Measurements from ENCODE around the gene FOXL2NB. TPM values are rescaled to one million over a fixed set of nuclear protein-coding genes. Genes with fewer than 3 reads are reported as not detected.
"Not testable (repeated sequence)": the region's sequence is repeated elsewhere in the genome, so short reads cannot be mapped to it uniquely, and the experiment has no call there.

Gene FOXL2NB
- total and polyA plus RNA-seq, 12 donors: under 0.01 to 9.6 (median 2.2) TPM

- DNase-seq: peak in 5 of 7 donors; percentile 43 to 52 (median 49)
Observed at GRCh38 chr3:138921316-138922292, 25.4 kb upstream of the FOXL2NB start.

GRCh38 chr3:138922400-138922799 lies 24.6 kb upstream of the FOXL2NB start:
- DNase-seq; H3K36me3 ChIP-seq (replicated peaks in 1 of 2); H3K27me3 ChIP-seq; H3K4me1 ChIP-seq (replicated peaks in 1 of 2); H3K4me3 ChIP-seq; intact Hi-C loops (cut with DNase I); H3K27ac ChIP-seq; H3K9me3 ChIP-seq (replicated peaks in 1 of 3): not testable (repeated sequence)
- WGBS, 4 donors: 86 to 97% (median 92%) methylated on average over 6 of the region's 6 CpGs

More at GRCh38 chr3:138921316-138922292, 25.4 kb upstream of the FOXL2NB start:
- no peaks in the 10 kb centered on the region for H3K36me3 ChIP-seq (replicated peaks in 1 of 2)
- no peaks in the 10 kb centered on the region for H3K4me1 ChIP-seq (replicated peaks in 1 of 2)
- no peaks in the 10 kb centered on the region for H3K9me3 ChIP-seq (replicated peaks in 1 of 3)
- no peak overlapping the region for H3K4me3 ChIP-seq
- intact Hi-C loops (cut with DNase I): no loop called here
- no peak for TF ChIP-seq POLR2A (IDR thresholded peaks at IDR 0.05)
- TF ChIP-seq, protein P1, sequence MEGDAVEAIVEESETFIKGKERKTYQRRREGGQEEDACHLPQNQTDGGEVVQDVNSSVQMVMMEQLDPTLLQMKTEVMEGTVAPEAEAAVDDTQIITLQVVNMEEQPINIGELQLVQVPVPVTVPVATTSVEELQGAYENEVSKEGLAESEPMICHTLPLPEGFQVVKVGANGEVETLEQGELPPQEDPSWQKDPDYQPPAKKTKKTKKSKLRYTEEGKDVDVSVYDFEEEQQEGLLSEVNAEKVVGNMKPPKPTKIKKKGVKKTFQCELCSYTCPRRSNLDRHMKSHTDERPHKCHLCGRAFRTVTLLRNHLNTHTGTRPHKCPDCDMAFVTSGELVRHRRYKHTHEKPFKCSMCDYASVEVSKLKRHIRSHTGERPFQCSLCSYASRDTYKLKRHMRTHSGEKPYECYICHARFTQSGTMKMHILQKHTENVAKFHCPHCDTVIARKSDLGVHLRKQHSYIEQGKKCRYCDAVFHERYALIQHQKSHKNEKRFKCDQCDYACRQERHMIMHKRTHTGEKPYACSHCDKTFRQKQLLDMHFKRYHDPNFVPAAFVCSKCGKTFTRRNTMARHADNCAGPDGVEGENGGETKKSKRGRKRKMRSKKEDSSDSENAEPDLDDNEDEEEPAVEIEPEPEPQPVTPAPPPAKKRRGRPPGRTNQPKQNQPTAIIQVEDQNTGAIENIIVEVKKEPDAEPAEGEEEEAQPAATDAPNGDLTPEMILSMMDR (IDR thresholded peaks at IDR 0.05): no peak
- H3K27me3 ChIP-seq: no peaks in the 10 kb centered on the region
- no peak overlapping the region for H3K27ac ChIP-seq
- 73 to 86% (median 75%) methylated on average over 8 of the region's 8 CpGs for WGBS, 4 donors

- Histone ChIP-seq H3K4me1 (replicated peaks in 1 of 2) (no peaks in the 10 kb centered on the region), H3K9me3 (replicated peaks in 1 of 3) (no peaks in the 10 kb centered on the region), H3K4me3 (no peak overlapping the region), H3K27me3 (no peaks in the 10 kb centered on the region), H3K36me3 (replicated peaks in 1 of 2) (no peaks in the 10 kb centered on the region), H3K27ac (no peak overlapping the region)
- no peak for TF ChIP-seq POLR2A (IDR thresholded peaks at IDR 0.05)
- TF ChIP-seq, protein P1 (IDR thresholded peaks at IDR 0.05): peak; percentile 74 to 88 (median 83)
- WGBS, 4 donors: 20 to 30% (median 29%) methylated on average over 6 of the region's 6 CpGs
- peak; percentile 76 to 93 (median 86) for DNase-seq
- intact Hi-C loops (cut with DNase I): no loop called here
Observed at GRCh38 chr3:138923531-138923994, 23.5 kb upstream of the FOXL2NB start.

DNA sequence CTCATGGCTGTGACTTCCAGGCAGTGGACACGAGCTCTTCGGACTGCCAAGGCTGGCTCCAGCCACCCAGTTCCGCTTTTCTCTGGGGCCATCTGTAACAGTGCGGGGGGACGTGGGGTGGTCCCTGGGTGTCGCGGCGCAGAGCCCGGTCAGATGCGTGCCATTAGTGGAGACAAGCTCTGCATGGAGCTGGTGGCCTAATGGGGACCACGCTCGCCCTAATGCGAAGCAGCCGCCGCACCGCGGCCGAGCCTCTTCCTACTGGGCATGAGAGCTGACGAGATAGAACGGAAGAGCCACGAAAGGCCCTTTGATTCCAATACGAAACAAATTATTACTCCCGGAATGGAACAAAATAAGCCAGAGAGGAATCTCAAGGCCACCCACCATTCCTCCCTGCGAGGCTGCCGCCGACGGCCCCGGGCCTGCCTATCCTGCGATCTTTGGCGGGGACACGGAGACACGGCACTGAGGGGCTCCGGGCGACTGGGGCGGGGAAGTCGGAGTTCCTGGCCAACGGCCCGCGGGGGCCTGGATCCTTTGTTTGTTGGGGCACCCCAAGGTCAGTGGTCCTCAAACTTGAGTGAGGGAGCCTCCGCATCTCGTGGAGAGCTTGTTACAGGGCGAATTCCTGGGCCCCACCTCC lies 18.2 kb upstream of the FOXL2NB start:
- intact Hi-C loops (cut with DNase I): no loop called here
- 92 to 96% (median 93%) methylated on average over 26 to 42 of the region's 42 CpGs for WGBS, 4 donors
- Histone ChIP-seq H3K27ac (no peak overlapping the region), H3K9me3 (replicated peaks in 1 of 3) (no peaks in the 10 kb centered on the region), H3K4me1 (replicated peaks in 1 of 2) (no peaks in the 10 kb centered on the region), H3K27me3 (no peaks in the 10 kb centered on the region), H3K4me3 (no peak overlapping the region), H3K36me3 (replicated peaks in 1 of 2) (no peaks in the 10 kb centered on the region)
- DNase-seq: no peak
- TF ChIP-seq POLR2A (IDR thresholded peaks at IDR 0.05): no peak
- TF ChIP-seq, protein P1 (IDR thresholded peaks at IDR 0.05): no peak

Measured in adrenal gland (tissue), 12 donors.